Astrocyte (in vitro differentiated cells and primary cell): ENCODE data around the gene TBC1D22B. TPM values are rescaled to one million over a fixed set of nuclear protein-coding genes. Genes with fewer than 3 reads are reported as not detected.

Experiments
- DNase-seq: peaks from one replicate; pipeline ENCODE4 v3.0.0-alpha.2; 2010; ENCODE audit warnings: low read depth
- FAIRE-seq: peaks from 2 replicates; lab custom pipeline; 2011; peaks lifted over from hg19 to GRCh38; lab: Jason Lieb, UNC
- H2AFZ ChIP-seq: 2 replicates; pipeline ENCODE4 v1.6.0; 2012; ENCODE audit warnings: low read depth, low read length, inconsistent platforms
- H3K27ac ChIP-seq: 2 replicates; pipeline ENCODE4 v1.5.1; 2011; ENCODE audit warnings: low read depth, low read length, inconsistent platforms
- H3K27me3 ChIP-seq: 2 replicates; pipeline ENCODE4 v1.6.0; 2011; ENCODE audit warnings: low read length, inconsistent platforms; ENCODE audit not compliant: insufficient read depth
- H3K36me3 ChIP-seq: 2 replicates; pipeline ENCODE4 v1.5.1; 2011; ENCODE audit warnings: low read length, inconsistent platforms; ENCODE audit not compliant: insufficient read depth
- H3K4me1 ChIP-seq: 2 replicates; pipeline ENCODE4 v1.5.1; 2011; ENCODE audit warnings: low read length, inconsistent platforms; ENCODE audit not compliant: insufficient read depth
- H3K4me2 ChIP-seq: 2 replicates; pipeline ENCODE4 v1.6.0; 2012; ENCODE audit warnings: low read length, inconsistent platforms
- H3K4me3 ChIP-seq: 2 replicates; pipeline ENCODE4 v1.5.1; 2011; ENCODE audit warnings: low read depth, mild to moderate bottlenecking, low read length, inconsistent platforms; ENCODE audit not compliant: insufficient read depth
- H3K79me2 ChIP-seq: 2 replicates; pipeline ENCODE4 v1.6.0; 2012; ENCODE audit warnings: mild to moderate bottlenecking, low read length, inconsistent platforms; ENCODE audit not compliant: insufficient read depth
- H3K9ac ChIP-seq: 2 replicates; pipeline ENCODE4 v1.6.0; 2012; ENCODE audit warnings: mild to moderate bottlenecking, low read length, inconsistent platforms
- H3K9me3 ChIP-seq: 2 replicates; pipeline ENCODE4 v1.5.1; 2012; ENCODE audit warnings: low read depth, mild to moderate bottlenecking, low read length, inconsistent platforms; ENCODE audit not compliant: insufficient read depth
- H4K20me1 ChIP-seq: 2 replicates; pipeline ENCODE4 v1.6.0; 2012; ENCODE audit warnings: low read length, inconsistent platforms; ENCODE audit not compliant: insufficient read depth
- H3K27ac Mint-ChIP-seq: one replicate; pipeline ENCODE4 v1.8.0; 2021; ENCODE audit warnings: mild to moderate bottlenecking, mixed read lengths; ENCODE audit not compliant: unreplicated experiment
- H3K27me3 Mint-ChIP-seq: one replicate; pipeline ENCODE4 v1.8.0; 2021; ENCODE audit warnings: low read depth, mixed read lengths; ENCODE audit not compliant: unreplicated experiment
- H3K36me3 Mint-ChIP-seq: one replicate; pipeline ENCODE4 v1.8.0; 2021; ENCODE audit warnings: low read depth, mixed read lengths; ENCODE audit not compliant: unreplicated experiment
- H3K4me1 Mint-ChIP-seq: one replicate; pipeline ENCODE4 v1.8.0; 2021; ENCODE audit warnings: low read depth, mixed read lengths; ENCODE audit not compliant: unreplicated experiment
- H3K4me3 Mint-ChIP-seq: one replicate; pipeline ENCODE4 v1.8.0; 2021; ENCODE audit warnings: mild to moderate bottlenecking, moderate library complexity, mixed read lengths; ENCODE audit not compliant: unreplicated experiment
- H3K9me3 Mint-ChIP-seq: one replicate; pipeline ENCODE4 v1.8.0; 2021; ENCODE audit warnings: mild to moderate bottlenecking, mixed read lengths; ENCODE audit not compliant: unreplicated experiment
- EZH2 ChIP-seq: IDR thresholded peaks from 2 replicates; pipeline ENCODE4 v1.6.1; 2012; ENCODE audit warnings: mild to moderate bottlenecking, low read length, inconsistent platforms; ENCODE audit not compliant: insufficient read depth
- total RNA-seq: library from RNA; stranded (reverse); gene quantifications from 2 replicates; pipeline ENCODE4 v1.2.1, GENCODE V29; 2021
- TF ChIP-seq, protein P1 (sequence below): IDR thresholded peaks from 2 replicates; pipeline ENCODE4 v1.5.1; 2011; ENCODE audit warnings: low read depth, mild to moderate bottlenecking, inconsistent platforms, low read length, moderate library complexity; ENCODE audit not compliant: insufficient read depth

The TBC1D22B gene
- total RNA-seq, 1 donor from 2014 or later: 10.8 TPM

DNA sequence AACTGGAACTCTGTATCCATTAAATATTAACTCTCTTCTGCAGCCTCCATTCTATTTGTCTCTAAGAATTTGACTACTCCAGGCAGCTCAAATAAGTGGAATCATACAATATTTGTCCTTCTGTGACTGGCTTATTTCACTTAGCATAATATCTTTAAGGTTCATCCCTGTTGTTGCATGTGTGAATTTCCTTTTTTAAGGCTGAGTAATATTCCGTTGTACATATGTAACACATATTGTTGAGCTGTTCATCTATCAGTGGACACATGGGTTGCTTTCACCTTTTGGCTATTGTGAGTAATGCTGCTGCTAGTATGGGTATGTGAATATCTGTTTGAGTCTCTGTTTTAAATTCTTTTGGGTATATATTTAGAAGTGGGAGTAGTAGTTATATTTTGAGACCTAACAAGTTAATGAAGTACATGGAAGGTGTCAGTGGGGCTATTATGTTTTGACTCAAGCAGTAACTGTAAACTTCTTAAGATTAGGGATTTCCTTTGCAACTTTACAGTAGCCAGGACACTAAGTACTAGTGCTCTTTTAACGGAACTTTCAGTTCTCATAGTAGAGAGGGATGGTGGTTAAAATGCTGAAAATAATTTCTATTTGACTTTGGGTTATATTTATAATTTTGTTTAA is 30.1 kb downstream of the TBC1D22B start:
- no peaks in the 10 kb centered on the region for H3K9me3 ChIP-seq
- H2AFZ ChIP-seq: no peak overlapping the region
- H3K79me2 ChIP-seq: no peaks in the 10 kb centered on the region
- peaks cover 2% of the 10 kb centered on the region for H3K4me1 ChIP-seq
- no peak overlapping the region for H3K4me3 ChIP-seq
- Mint-ChIP-seq H3K36me3 (peaks cover 30% of the 10 kb centered on the region), H3K27me3 (no peaks in the 10 kb centered on the region), H3K9me3 (peaks cover 2% of the 10 kb centered on the region), H3K27ac (no peak overlapping the region), H3K4me3 (no peak overlapping the region), H3K4me1 (no peaks in the 10 kb centered on the region)
- H4K20me1 ChIP-seq: peaks cover 18% of the 10 kb centered on the region
- H3K9ac ChIP-seq: no peak overlapping the region
- DNase-seq: no peak
- H3K27ac ChIP-seq: no peak overlapping the region
- FAIRE-seq: no peak
- H3K27me3 ChIP-seq: no peaks in the 10 kb centered on the region
- H3K4me2 ChIP-seq: no peak overlapping the region
- peaks cover 46% of the 10 kb centered on the region for H3K36me3 ChIP-seq
- no peak for TF ChIP-seq EZH2
- TF ChIP-seq, protein P1, sequence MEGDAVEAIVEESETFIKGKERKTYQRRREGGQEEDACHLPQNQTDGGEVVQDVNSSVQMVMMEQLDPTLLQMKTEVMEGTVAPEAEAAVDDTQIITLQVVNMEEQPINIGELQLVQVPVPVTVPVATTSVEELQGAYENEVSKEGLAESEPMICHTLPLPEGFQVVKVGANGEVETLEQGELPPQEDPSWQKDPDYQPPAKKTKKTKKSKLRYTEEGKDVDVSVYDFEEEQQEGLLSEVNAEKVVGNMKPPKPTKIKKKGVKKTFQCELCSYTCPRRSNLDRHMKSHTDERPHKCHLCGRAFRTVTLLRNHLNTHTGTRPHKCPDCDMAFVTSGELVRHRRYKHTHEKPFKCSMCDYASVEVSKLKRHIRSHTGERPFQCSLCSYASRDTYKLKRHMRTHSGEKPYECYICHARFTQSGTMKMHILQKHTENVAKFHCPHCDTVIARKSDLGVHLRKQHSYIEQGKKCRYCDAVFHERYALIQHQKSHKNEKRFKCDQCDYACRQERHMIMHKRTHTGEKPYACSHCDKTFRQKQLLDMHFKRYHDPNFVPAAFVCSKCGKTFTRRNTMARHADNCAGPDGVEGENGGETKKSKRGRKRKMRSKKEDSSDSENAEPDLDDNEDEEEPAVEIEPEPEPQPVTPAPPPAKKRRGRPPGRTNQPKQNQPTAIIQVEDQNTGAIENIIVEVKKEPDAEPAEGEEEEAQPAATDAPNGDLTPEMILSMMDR: no peak

DNA sequence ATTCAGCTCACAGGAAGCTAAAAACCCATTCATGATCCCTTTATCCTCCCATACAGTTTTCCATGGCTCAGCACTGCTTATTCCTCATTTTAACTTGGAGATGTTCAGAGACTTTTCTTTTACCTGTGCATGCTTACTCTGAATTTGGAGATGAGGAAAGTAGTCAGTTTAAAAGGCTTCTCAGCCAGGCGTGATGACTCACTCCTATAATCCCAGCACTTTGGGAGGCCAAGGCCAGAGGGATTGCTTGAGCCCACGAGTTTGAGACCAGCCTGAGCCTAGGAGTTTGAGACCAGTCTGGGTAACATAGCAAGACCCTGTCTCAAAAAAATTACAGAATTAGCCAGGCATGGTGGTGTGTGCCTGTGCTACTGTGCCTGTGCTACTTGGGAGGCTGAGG is 30.7 kb downstream of the TBC1D22B start:
- TF ChIP-seq EZH2: no peak
- TF ChIP-seq, protein P1: no peak
- H3K4me2 ChIP-seq: no peak overlapping the region
- H3K4me1 Mint-ChIP-seq: no peaks in the 10 kb centered on the region
- no peak overlapping the region for H3K4me3 ChIP-seq
- peaks cover 29% of the 10 kb centered on the region for H3K36me3 Mint-ChIP-seq
- FAIRE-seq (no peak), DNase-seq (no peak)
- H3K9me3 Mint-ChIP-seq: peaks cover 2% of the 10 kb centered on the region
- H3K9ac ChIP-seq: no peak overlapping the region
- no peaks in the 10 kb centered on the region for H3K27me3 Mint-ChIP-seq
- H4K20me1 ChIP-seq: peaks cover 14% of the 10 kb centered on the region
- no peak overlapping the region for H2AFZ ChIP-seq
- H3K27ac Mint-ChIP-seq: no peak overlapping the region
- peaks cover 2% of the 10 kb centered on the region for H3K4me1 ChIP-seq
- peaks cover 45% of the 10 kb centered on the region for H3K36me3 ChIP-seq
- no peaks in the 10 kb centered on the region for H3K27me3 ChIP-seq
- no peaks in the 10 kb centered on the region for H3K79me2 ChIP-seq
- no peak overlapping the region for H3K27ac ChIP-seq
- H3K9me3 ChIP-seq: no peaks in the 10 kb centered on the region
- H3K4me3 Mint-ChIP-seq: no peak overlapping the region

DNA sequence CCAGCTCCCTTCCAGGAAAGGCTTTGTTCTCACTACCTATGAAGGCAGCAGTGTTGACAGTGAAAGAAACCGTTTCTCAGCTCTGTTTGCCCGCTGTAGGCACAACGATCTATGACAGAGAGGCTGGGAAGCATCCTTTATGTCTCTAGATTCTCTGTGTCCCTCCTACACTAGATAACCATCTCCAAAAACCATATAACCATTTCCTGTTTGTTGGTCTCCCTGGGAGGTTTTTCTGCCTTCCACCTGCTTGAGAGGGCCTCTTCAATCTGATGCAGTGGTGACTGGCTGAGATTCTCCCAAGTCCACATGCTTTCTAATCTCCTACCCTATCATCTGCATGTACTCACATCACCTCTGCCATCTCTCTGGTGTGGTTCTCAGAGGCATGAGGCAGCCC is 32.4 kb downstream of the TBC1D22B start:
- Mint-ChIP-seq H3K4me3 (no peak overlapping the region), H3K9me3 (peaks cover 2% of the 10 kb centered on the region), H3K4me1 (no peaks in the 10 kb centered on the region), H3K27me3 (no peaks in the 10 kb centered on the region), H3K36me3 (peaks cover 37% of the 10 kb centered on the region), H3K27ac (no peak overlapping the region)
- Histone ChIP-seq H3K4me2 (no peak overlapping the region), H3K79me2 (no peaks in the 10 kb centered on the region), H4K20me1 (peaks cover 14% of the 10 kb centered on the region), H3K4me1 (no peaks in the 10 kb centered on the region), H2AFZ (no peak overlapping the region), H3K27me3 (no peaks in the 10 kb centered on the region), H3K36me3 (peaks cover 39% of the 10 kb centered on the region), H3K4me3 (no peak overlapping the region), H3K9me3 (peaks cover 3% of the 10 kb centered on the region), H3K9ac (no peak overlapping the region), H3K27ac (no peak overlapping the region)
- no peak for FAIRE-seq
- no peak for DNase-seq
- TF ChIP-seq EZH2: no peak
